Gastrocnemius medialis (tissue), 4 donors: ENCODE results near the gene SPO11. TPM values are rescaled to one million over a fixed set of nuclear protein-coding genes. Genes with fewer than 3 reads are reported as not detected.
"Not testable (repeated sequence)": the region's sequence is repeated elsewhere in the genome, so short reads cannot be mapped to it uniquely, and the experiment has no call there.

ENCODE experiments used
- ATAC-seq, 2 donors: fragments of 150-250 bp; one replicate each; pipeline ENCODE4 v1.9.1; 2016
- DNase-seq, 2 donors: peaks; one replicate each; pipeline ENCODE4 v3.0.0-alpha.2; 2019
- H3K27ac ChIP-seq, 4 donors: fragments of 200-600 bp; sonication (generic); 1 replicate in 1 of 4; 2 replicates in 3 of 4; pipeline ENCODE4 v1.5.1; 2016 to 2018; ENCODE audit warnings: mild to moderate bottlenecking in 2 of 4, moderate library complexity in 1 of 4
- H3K27me3 ChIP-seq, 3 donors: fragments of 200-600 bp; sonication (generic) in 2 of 3; 1 replicate in 1 of 3; 2 replicates in 2 of 3; pipeline versions ENCODE4 v1.5.1 to v1.6.0; 2016 to 2019; ENCODE audit warnings: mild to moderate bottlenecking in 1 of 3, moderate library complexity in 1 of 3
- H3K36me3 ChIP-seq, 2 donors: fragments of 200-600 bp; sonication (generic) in 1 of 2; one replicate each; pipeline ENCODE4 v1.5.1; 2017 to 2018
- H3K4me1 ChIP-seq, 2 donors: fragments of 200-600 bp; sonication (generic) in 1 of 2; one replicate each; pipeline ENCODE4 v1.5.1; 2016 to 2017; ENCODE audit warnings: mild to moderate bottlenecking in 2 of 2
- H3K4me3 ChIP-seq, 4 donors: fragments of 200-600 bp; sonication (generic) in 3 of 4; 1 replicate in 1 of 4; 2 replicates in 3 of 4; pipeline ENCODE4 v1.5.1; 2016 to 2019; ENCODE audit warnings: mild to moderate bottlenecking in 2 of 4
- H3K9me3 ChIP-seq, 3 donors: fragments of 200-600 bp; sonication (generic) in 2 of 3; 1 replicate in 1 of 3; 2 replicates in 2 of 3; pipeline ENCODE4 v1.5.1; 2016 to 2019
- CTCF ChIP-seq, 5 experiments: fragments of 450-650 bp in 3 of 5; fragments of 200-600 bp in 2 of 5; sonication (generic) in 2 of 5; IDR thresholded peaks in 4 of 5; conservative IDR thresholded peaks in 1 of 5; 1 replicate in 4 of 5; 2 replicates in 1 of 5; pipeline ENCODE4 v1.5.1; 2016 to 2019; ENCODE audit warnings: antibody characterized with exemption in 5 of 5, mild to moderate bottlenecking in 3 of 5, moderate library complexity in 3 of 5
- POLR2A ChIP-seq, 2 donors: fragments of 450-650 bp; IDR thresholded peaks; one replicate each; pipeline ENCODE4 v1.6.1; 2017; ENCODE audit warnings: antibody characterized with exemption in 2 of 2, mild to moderate bottlenecking in 2 of 2, moderate library complexity in 2 of 2
- in situ Hi-C, 4 donors: fragments of 200-750 bp; cut with MboI; loops; one replicate each; pipeline versions ENCODE4 v1.15.0 to v1.8.0; 2017; ENCODE audit warnings: low sequenced_read_pairs in 4 of 4
- intact Hi-C: fragments of 100-400 bp; cut with DNase I; formaldehyde crosslinking; loops from one replicate; pipeline ENCODE4 v1.15.1; 2023; ENCODE audit warnings: low total_unique reads
- total RNA-seq, 4 donors: library from RNA; depleted of rRNA; stranded (reverse); fragments of >200 nt; gene quantifications; one replicate each; pipeline versions ENCODE4 v1.1.0 to v1.2.3, GENCODE V29; 2016

The SPO11 gene
- total RNA-seq, 4 donors from 2014 or later = not detected

GRCh38 chr20:57347393-57347792 lies 17.8 kb downstream of the SPO11 start:
- TF ChIP-seq CTCF (IDR thresholded peaks at IDR 0.05 in 4 of 5, conservative IDR thresholded peaks at IDR 0.05 in 1 of 5) = no peak
- no peak for TF ChIP-seq POLR2A (IDR thresholded peaks at IDR 0.05)
- in situ Hi-C loops (loop anchor here (10.0 to 25.0 kb wide), 4 partner anchors 253 to 785 kb away; no protein-coding TSS in a partner anchor), intact Hi-C loops (no loop called here)
- no peak for DNase-seq
- H3K9me3 ChIP-seq = no peaks in the 10 kb centered on the region
- no peak overlapping the region for H3K27ac ChIP-seq
- no peaks in the 10 kb centered on the region for H3K27me3 ChIP-seq
- H3K4me3 ChIP-seq = no peak overlapping the region
- H3K4me1 ChIP-seq = peaks cover 6 to 8% of the 10 kb centered on the region in 2 donors
- H3K36me3 ChIP-seq = no peaks in the 10 kb centered on the region
- ATAC-seq = no peak

- H3K9me3 ChIP-seq, H3K4me1 ChIP-seq, H3K27me3 ChIP-seq, H3K4me3 ChIP-seq, DNase-seq, H3K36me3 ChIP-seq, H3K27ac ChIP-seq, intact Hi-C loops, ATAC-seq: not testable (repeated sequence)
- in situ Hi-C loops = loop anchor here (10.0 to 25.0 kb wide), 4 partner anchors 254 to 786 kb away; no protein-coding TSS in a partner anchor
Measured at GRCh38 chr20:57348200-57348921, 18.8 kb downstream of the SPO11 start.

GRCh38 chr20:57348922-57349574 lies 19.4 kb downstream of the SPO11 start:
- H3K36me3 ChIP-seq, H3K27me3 ChIP-seq, H3K4me1 ChIP-seq, DNase-seq, H3K4me3 ChIP-seq, H3K9me3 ChIP-seq, ATAC-seq, intact Hi-C loops, H3K27ac ChIP-seq: not testable (repeated sequence)
- in situ Hi-C loops = loop anchor here (10.0 to 25.0 kb wide), 4 partner anchors 254 to 787 kb away; no protein-coding TSS in a partner anchor

- H3K27ac ChIP-seq = no peak overlapping the region
- no peak for DNase-seq
- in situ Hi-C loops = loop anchor here in 2 of 4 donors (25.0 kb wide), 2 partner anchors 862 to 1312 kb away; partner anchors contain the start of gene STX16 (in 1 of the 2)
- no peak for ATAC-seq
- H3K36me3 ChIP-seq = peaks cover 1 to 4% of the 10 kb centered on the region in 2 donors
- H3K4me3 ChIP-seq = peak overlapping the region in 1 of 4 donors; percentile 97
- H3K27me3 ChIP-seq = no peaks in the 10 kb centered on the region
- no peaks in the 10 kb centered on the region for H3K9me3 ChIP-seq
- TF ChIP-seq POLR2A (IDR thresholded peaks at IDR 0.05) (no peak), CTCF (IDR thresholded peaks at IDR 0.05 in 4 of 5, conservative IDR thresholded peaks at IDR 0.05 in 1 of 5) (no peak)
- intact Hi-C loops = loop anchor here (5.0 to 10.0 kb wide), 2 partner anchors 883 to 1555 kb away; partner anchors contain the start of gene RTF2
- peaks cover 6 to 9% of the 10 kb centered on the region in 2 donors for H3K4me1 ChIP-seq
Measured at GRCh38 chr20:57350081-57350710, 20.6 kb downstream of the SPO11 start.

GRCh38 chr20:57350726-57351041 lies 21.1 kb downstream of the SPO11 start:
- H3K9me3 ChIP-seq, DNase-seq, H3K36me3 ChIP-seq, H3K4me1 ChIP-seq, H3K27me3 ChIP-seq: not testable (repeated sequence)
- in situ Hi-C loops = loop anchor here in 2 of 4 donors (25.0 kb wide), 2 partner anchors 862 to 1312 kb away; partner anchors contain the start of gene STX16 (in 1 of the 2)
- intact Hi-C loops = loop anchor here (5.0 to 10.0 kb wide), 2 partner anchors 883 to 1554 kb away; partner anchors contain the start of gene RTF2
- Histone ChIP-seq H3K27ac (peak overlapping the region; percentile 82 to 85 (median 84)), H3K4me3 (peak overlapping the region; percentile 85 to 97 (median 94))
- peak in 1 of 2 donors; percentile 42 for ATAC-seq
